ENCODE measurements around the gene PDYN. TPM values are rescaled to one million over a fixed set of nuclear protein-coding genes. Genes with fewer than 3 reads are reported as not detected.

Gene PDYN
- total RNA-seq (not detected in 2 replicates), polyA plus RNA-seq (not detected in 2 replicates), polyA minus RNA-seq (not detected in 2 replicates)
- total RNA-seq (2013), result not detected

GRCh38 chr20:1993986-1994385 is at the start of gene PDYN:
TSS of gene PDYN (minus strand) at chr20:1994058. CDS start at chr20:1983084, 10,974 bp downstream.
- Histone ChIP-seq H3K27me3 (replicated peaks in 1 of 4; ENCODE audit: control extremely low read depth in 1 of 4, control insufficient read depth in 3 of 4, insufficient read depth in 4 of 4, low read length in 3 of 4) (peaks cover 0 to 35% (median 14%) of the 10 kb centered on the region in 4 experiments), H3K27ac (ENCODE audit: low read length in 2 of 2) (no peak within 1 kb of the TSS), H3K4me2 (replicated peaks; ENCODE audit: low read depth, low read length, poor library complexity, severe bottlenecking) (no peak within 1 kb of the TSS), H3K79me2 (ENCODE audit: control insufficient read depth, insufficient read depth, low read length) (no peaks in the 10 kb centered on the region), H2AFZ (ENCODE audit: insufficient read depth, low read depth, low read length, poor library complexity, severe bottlenecking) (no peak within 1 kb of the TSS), H3K36me3 (replicated peaks in 1 of 2; ENCODE audit: control extremely low read depth in 1 of 2, control insufficient read depth in 1 of 2, extremely low read depth in 1 of 2, insufficient read depth in 2 of 2, low read length in 1 of 2) (no peaks in the 10 kb centered on the region), H3K9ac (ENCODE audit: low read length) (no peak within 1 kb of the TSS), H3K9me3 (ENCODE audit: control extremely low read depth in 1 of 3, control insufficient read depth in 2 of 3, insufficient read depth in 1 of 3, low read length in 2 of 3) (no peaks in the 10 kb centered on the region), H3K4me3 (ENCODE audit: control extremely low read depth in 1 of 5, extremely low read depth in 1 of 5, insufficient read depth in 1 of 5, low read depth in 2 of 5, low read length in 4 of 5) (no peak within 1 kb of the TSS), H4K20me1 (ENCODE audit: control insufficient read depth, insufficient read depth, low read length, poor library complexity, severe bottlenecking) (no peaks in the 10 kb centered on the region), H3K4me1 (ENCODE audit: control insufficient read depth in 2 of 2, insufficient read depth in 2 of 2, low read length in 2 of 2) (no peaks in the 10 kb centered on the region)
- ChIA-PET CTCF (no interaction called here), POLR2A (no interaction called here)
- TF ChIP-seq EZH2 (IDR thresholded peaks at IDR 0.05; ENCODE audit: borderline replicate concordance, insufficient read depth, low read depth, low read length, poor library complexity, severe bottlenecking), result no peak
- TF ChIP-seq, protein P1, sequence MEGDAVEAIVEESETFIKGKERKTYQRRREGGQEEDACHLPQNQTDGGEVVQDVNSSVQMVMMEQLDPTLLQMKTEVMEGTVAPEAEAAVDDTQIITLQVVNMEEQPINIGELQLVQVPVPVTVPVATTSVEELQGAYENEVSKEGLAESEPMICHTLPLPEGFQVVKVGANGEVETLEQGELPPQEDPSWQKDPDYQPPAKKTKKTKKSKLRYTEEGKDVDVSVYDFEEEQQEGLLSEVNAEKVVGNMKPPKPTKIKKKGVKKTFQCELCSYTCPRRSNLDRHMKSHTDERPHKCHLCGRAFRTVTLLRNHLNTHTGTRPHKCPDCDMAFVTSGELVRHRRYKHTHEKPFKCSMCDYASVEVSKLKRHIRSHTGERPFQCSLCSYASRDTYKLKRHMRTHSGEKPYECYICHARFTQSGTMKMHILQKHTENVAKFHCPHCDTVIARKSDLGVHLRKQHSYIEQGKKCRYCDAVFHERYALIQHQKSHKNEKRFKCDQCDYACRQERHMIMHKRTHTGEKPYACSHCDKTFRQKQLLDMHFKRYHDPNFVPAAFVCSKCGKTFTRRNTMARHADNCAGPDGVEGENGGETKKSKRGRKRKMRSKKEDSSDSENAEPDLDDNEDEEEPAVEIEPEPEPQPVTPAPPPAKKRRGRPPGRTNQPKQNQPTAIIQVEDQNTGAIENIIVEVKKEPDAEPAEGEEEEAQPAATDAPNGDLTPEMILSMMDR (IDR thresholded peaks at IDR 0.05), result no peak
- no peak within 1 kb of the TSS for H3K4me3 Mint-ChIP-seq
- ATAC-seq (ENCODE audit: low read depth), result no peak
- H3K9me3 Mint-ChIP-seq (ENCODE audit: insufficient read depth), result no peaks in the 10 kb centered on the region
- no peak within 1 kb of the TSS for H3K27ac Mint-ChIP-seq
- no peaks in the 10 kb centered on the region for H3K4me1 Mint-ChIP-seq
- intact Hi-C loops (cut with micrococcal nuclease), result no loop called here
- peaks cover 70% of the 10 kb centered on the region for H3K27me3 Mint-ChIP-seq
- 31% methylated on average over 7 of the region's 9 CpGs for WGBS (ENCODE audit: insufficient coverage)
- DNase-seq, result no peak

DNA sequence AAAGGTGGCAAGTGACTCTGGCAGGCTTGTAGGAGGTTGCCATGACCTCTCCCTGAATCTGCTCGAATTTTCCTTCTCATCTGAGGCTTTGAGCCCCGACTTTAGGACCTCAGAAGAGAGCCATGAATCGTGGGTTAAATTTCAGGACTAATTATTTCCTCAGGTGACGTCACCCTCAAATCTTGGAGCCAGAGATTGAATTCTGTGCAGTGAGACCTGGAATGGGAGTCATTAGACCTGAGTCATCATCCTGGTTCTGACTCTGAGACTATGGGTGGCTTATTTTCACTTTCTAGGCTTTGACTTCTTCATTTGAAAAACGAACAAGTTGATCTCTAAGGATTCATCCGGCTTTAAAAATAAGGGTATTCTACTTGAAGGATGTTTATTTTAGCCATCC is 48.5 kb upstream of the PDYN start:
- Mint-ChIP-seq H3K27me3 (peaks cover 34% of the 10 kb centered on the region), H3K4me3 (no peak overlapping the region), H3K27ac (no peak overlapping the region), H3K9me3 (ENCODE audit: insufficient read depth) (no peaks in the 10 kb centered on the region), H3K4me1 (no peaks in the 10 kb centered on the region)
- ChIA-PET CTCF (no interaction called here), POLR2A (no interaction called here)
- Histone ChIP-seq H3K9me3 (ENCODE audit: control extremely low read depth in 1 of 3, control insufficient read depth in 2 of 3, insufficient read depth in 1 of 3, low read length in 2 of 3) (peaks cover 0 to 4% (median 0%) of the 10 kb centered on the region in 3 donors), H3K79me2 (ENCODE audit: control insufficient read depth, insufficient read depth, low read length) (no peaks in the 10 kb centered on the region), H3K27me3 (replicated peaks in 1 of 4; ENCODE audit: control extremely low read depth in 1 of 4, control insufficient read depth in 3 of 4, insufficient read depth in 4 of 4, low read length in 3 of 4) (peaks cover 0 to 16% (median 1%) of the 10 kb centered on the region in 4 experiments), H3K4me1 (ENCODE audit: control insufficient read depth in 2 of 2, insufficient read depth in 2 of 2, low read length in 2 of 2) (no peaks in the 10 kb centered on the region), H4K20me1 (ENCODE audit: control insufficient read depth, insufficient read depth, low read length, poor library complexity, severe bottlenecking) (no peaks in the 10 kb centered on the region), H3K36me3 (replicated peaks in 1 of 2; ENCODE audit: control extremely low read depth in 1 of 2, control insufficient read depth in 1 of 2, extremely low read depth in 1 of 2, insufficient read depth in 2 of 2, low read length in 1 of 2) (no peaks in the 10 kb centered on the region), H3K4me2 (replicated peaks; ENCODE audit: low read depth, low read length, poor library complexity, severe bottlenecking) (no peak overlapping the region), H3K4me3 (ENCODE audit: control extremely low read depth in 1 of 5, extremely low read depth in 1 of 5, insufficient read depth in 1 of 5, low read depth in 2 of 5, low read length in 4 of 5) (no peak overlapping the region), H3K27ac (ENCODE audit: low read length in 2 of 2) (no peak overlapping the region), H3K9ac (ENCODE audit: low read length) (no peak overlapping the region), H2AFZ (ENCODE audit: insufficient read depth, low read depth, low read length, poor library complexity, severe bottlenecking) (no peak overlapping the region)
- 66% methylated on average over 4 of the region's 6 CpGs for WGBS (ENCODE audit: insufficient coverage)
- intact Hi-C loops (cut with micrococcal nuclease), result no loop called here
- DNase-seq (no peak), ATAC-seq (ENCODE audit: low read depth) (no peak)
- no peak for TF ChIP-seq EZH2 (IDR thresholded peaks at IDR 0.05; ENCODE audit: borderline replicate concordance, insufficient read depth, low read depth, low read length, poor library complexity, severe bottlenecking)
- TF ChIP-seq, protein P1 (IDR thresholded peaks at IDR 0.05), result no peak

Data from B cell (primary cell).